Activated T-cell treated with anti-CD3 and anti-CD28 coated beads, Interleukin-2, amount 50 U/mL, for 72 hours (primary cell): ENCODE data around the gene PRDM2. TPM values are rescaled to one million over a fixed set of nuclear protein-coding genes. Genes with fewer than 3 reads are reported as not detected.
A peak's percentile ranks its signal among the peaks of the same experiment; 100 is the strongest.

ENCODE experiments used
- ATAC-seq, 2 donors: fragments of 150-1000 bp; cut with Tn5 transposase; replicated peaks in 1 of 2; 2 replicates each; pipeline ENCODE4 v1.10.0; 2021; ENCODE audit warnings: moderate library complexity in 2 of 2, mild to moderate bottlenecking in 1 of 2
- DNase-seq, 2 donors: peaks; one replicate each; pipeline ENCODE4 v3.0.0; 2021 to 2022; ENCODE audit warnings: mixed read lengths in 1 of 2
- H3K27ac Mint-ChIP-seq: one replicate; pipeline ENCODE4 v1.8.0; 2022; ENCODE audit warnings: mild to moderate bottlenecking, moderate library complexity, mixed read lengths
- H3K27me3 Mint-ChIP-seq: one replicate; pipeline ENCODE4 v1.8.0; 2022; ENCODE audit warnings: low read depth, mixed read lengths
- H3K36me3 Mint-ChIP-seq, 2 donors: one replicate each; pipeline ENCODE4 v1.8.0; 2022; ENCODE audit warnings: mixed read lengths in 2 of 2, mild to moderate bottlenecking in 1 of 2; ENCODE audit not compliant: insufficient read depth in 2 of 2
- H3K4me1 Mint-ChIP-seq: one replicate; pipeline ENCODE4 v1.8.0; 2022; ENCODE audit warnings: low read depth, mixed read lengths
- H3K4me3 Mint-ChIP-seq, 2 donors: one replicate each; pipeline ENCODE4 v1.8.0; 2022; ENCODE audit warnings: mild to moderate bottlenecking in 2 of 2, mixed read lengths in 2 of 2, moderate library complexity in 2 of 2
- H3K9me3 Mint-ChIP-seq, 2 donors: one replicate each; pipeline ENCODE4 v1.8.0; 2022; ENCODE audit warnings: mixed read lengths in 2 of 2
- total RNA-seq, 2 donors: library from RNA; stranded (reverse); gene quantifications; one replicate each; pipeline ENCODE4 v1.2.3, GENCODE V29; 2022

PRDM2 gene
- total RNA-seq, 2 donors from 2014 or later: 61.9 to 65.8 TPM

DNA sequence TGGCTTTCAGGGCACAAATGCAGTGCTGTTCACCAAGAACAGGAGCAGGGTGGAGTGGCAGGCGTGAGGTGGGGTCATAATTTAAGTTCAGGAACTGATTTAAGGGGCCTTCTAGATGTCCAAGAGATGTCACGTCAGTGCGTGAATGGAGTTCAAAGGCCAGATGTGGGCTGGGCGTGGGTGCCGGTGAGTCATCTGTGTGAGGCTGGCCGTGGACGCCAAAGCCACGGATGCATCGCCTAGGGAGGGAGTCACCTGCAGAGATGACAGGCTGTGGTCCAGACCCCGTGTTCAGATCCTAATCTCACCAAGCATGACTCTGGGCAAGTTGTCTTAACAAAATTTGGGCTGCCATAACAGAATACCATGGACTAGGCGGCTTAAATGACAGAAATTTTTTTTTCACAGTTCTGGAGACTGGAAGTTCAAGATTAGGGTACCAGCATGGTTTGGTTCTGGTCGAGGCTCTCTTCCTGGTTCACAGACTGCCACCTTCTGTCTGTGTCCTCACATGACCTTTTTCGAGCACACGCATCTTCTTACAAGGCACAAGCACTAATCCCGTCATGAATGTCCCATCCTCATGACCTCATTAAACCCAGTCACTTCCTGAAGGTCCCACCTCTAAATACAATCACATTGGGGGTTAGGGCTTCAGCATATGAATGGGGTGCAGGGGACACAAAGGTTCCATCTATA, 109.6 kb downstream of the PRDM2 start:
- DNase-seq (peak; percentile 51 to 53), ATAC-seq (peak; percentile 60 to 84)
- H3K36me3 Mint-ChIP-seq: no peaks in the 10 kb centered on the region
- H3K27ac Mint-ChIP-seq: no peak overlapping the region
- no peaks in the 10 kb centered on the region for H3K27me3 Mint-ChIP-seq
- no peak overlapping the region for H3K4me3 Mint-ChIP-seq
- H3K4me1 Mint-ChIP-seq: peaks cover 8% of the 10 kb centered on the region
- H3K9me3 Mint-ChIP-seq: no peaks in the 10 kb centered on the region

DNA sequence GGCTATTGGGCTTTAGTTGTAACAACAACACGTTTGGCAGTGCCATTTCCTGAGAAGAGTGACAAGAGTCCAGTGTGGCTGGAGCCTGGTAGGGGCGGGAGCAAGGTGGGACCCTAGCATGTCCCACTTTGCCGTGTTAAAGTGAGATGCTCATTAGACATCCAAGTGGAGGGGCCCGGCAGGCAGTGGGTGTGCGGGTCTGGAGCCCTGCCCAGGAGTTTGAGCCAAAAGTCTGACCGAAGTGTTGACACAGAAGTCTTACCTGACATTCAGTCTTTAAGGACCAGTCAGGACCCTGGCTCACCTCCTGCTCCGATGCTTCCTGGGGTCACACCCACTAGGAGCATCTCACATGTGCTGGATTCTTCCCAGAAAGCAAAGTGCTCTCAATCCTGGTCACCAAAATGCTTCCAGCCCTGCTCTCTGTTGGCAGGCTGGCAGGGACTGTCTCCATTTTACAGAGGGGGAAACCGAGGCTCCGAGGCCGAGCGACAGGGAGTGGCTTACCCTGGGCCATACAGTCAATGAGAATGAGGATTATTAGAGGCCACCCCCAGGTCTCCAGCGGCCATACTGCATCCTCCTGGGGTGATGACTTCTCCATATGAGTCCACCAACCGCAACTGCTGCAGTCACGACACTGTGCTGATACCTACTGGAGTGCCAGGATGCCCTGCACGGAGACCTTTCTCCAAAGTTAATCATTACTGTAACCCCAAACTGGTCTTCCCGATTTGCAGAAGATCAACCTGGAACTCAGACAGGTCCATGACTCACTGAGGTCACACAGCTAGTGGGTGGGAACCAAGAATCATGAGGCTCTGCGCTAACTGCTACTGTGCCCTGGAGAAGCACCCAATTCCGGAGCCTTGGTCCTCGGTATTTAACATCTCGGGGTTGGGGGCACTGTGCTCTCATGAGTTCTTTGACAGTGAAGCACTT, 112.7 kb downstream of the PRDM2 start:
- ATAC-seq: no peak
- no peak for DNase-seq
- H3K36me3 Mint-ChIP-seq: no peaks in the 10 kb centered on the region
- no peaks in the 10 kb centered on the region for H3K9me3 Mint-ChIP-seq
- H3K4me3 Mint-ChIP-seq: no peak overlapping the region
- no peak overlapping the region for H3K27ac Mint-ChIP-seq
- H3K27me3 Mint-ChIP-seq: no peaks in the 10 kb centered on the region
- H3K4me1 Mint-ChIP-seq: peaks cover 8% of the 10 kb centered on the region

- H3K4me1 Mint-ChIP-seq: peaks cover 8% of the 10 kb centered on the region
Measured at GRCh38 chr1:13813398-13814012, 113.5 kb downstream of the PRDM2 start.

GRCh38 chr1:13814131-13814530, 114.1 kb downstream of the PRDM2 start:
- Mint-ChIP-seq H3K4me3 (no peak overlapping the region), H3K27me3 (no peaks in the 10 kb centered on the region), H3K9me3 (no peaks in the 10 kb centered on the region), H3K36me3 (no peaks in the 10 kb centered on the region), H3K4me1 (peaks cover 2% of the 10 kb centered on the region), H3K27ac (no peak overlapping the region)
- no peak for ATAC-seq
- DNase-seq: no peak

More at GRCh38 chr1:13813398-13814012, 113.5 kb downstream of the PRDM2 start:
- Mint-ChIP-seq H3K27me3 (no peaks in the 10 kb centered on the region), H3K27ac (no peak overlapping the region), H3K36me3 (no peaks in the 10 kb centered on the region), H3K4me3 (no peak overlapping the region), H3K9me3 (no peaks in the 10 kb centered on the region)
- DNase-seq: peak; percentile 57 to 72
- peak; percentile 30 to 35 for ATAC-seq

- H3K4me1 Mint-ChIP-seq: no peaks in the 10 kb centered on the region
- no peaks in the 10 kb centered on the region for H3K9me3 Mint-ChIP-seq
- no peaks in the 10 kb centered on the region for H3K36me3 Mint-ChIP-seq
- H3K4me3 Mint-ChIP-seq: no peak overlapping the region
- H3K27ac Mint-ChIP-seq: no peak overlapping the region
- no peak for DNase-seq
- no peaks in the 10 kb centered on the region for H3K27me3 Mint-ChIP-seq
- ATAC-seq: no peak
Measured at GRCh38 chr1:13816016-13816760, 116.2 kb downstream of the PRDM2 start.

- no peaks in the 10 kb centered on the region for H3K36me3 Mint-ChIP-seq
- no peak for DNase-seq
- H3K27me3 Mint-ChIP-seq: no peaks in the 10 kb centered on the region
- H3K9me3 Mint-ChIP-seq: no peaks in the 10 kb centered on the region
- H3K4me3 Mint-ChIP-seq: no peak overlapping the region
- no peaks in the 10 kb centered on the region for H3K4me1 Mint-ChIP-seq
- no peak overlapping the region for H3K27ac Mint-ChIP-seq
- ATAC-seq: no peak
Measured at GRCh38 chr1:13817906-13818305, 117.9 kb downstream of the PRDM2 start.

GRCh38 chr1:13818926-13819325, 118.9 kb downstream of the PRDM2 start:
- Mint-ChIP-seq H3K9me3 (no peaks in the 10 kb centered on the region), H3K27ac (no peak overlapping the region), H3K27me3 (no peaks in the 10 kb centered on the region), H3K36me3 (no peaks in the 10 kb centered on the region), H3K4me3 (no peak overlapping the region), H3K4me1 (no peaks in the 10 kb centered on the region)
- no peak for ATAC-seq
- DNase-seq: no peak

DNA sequence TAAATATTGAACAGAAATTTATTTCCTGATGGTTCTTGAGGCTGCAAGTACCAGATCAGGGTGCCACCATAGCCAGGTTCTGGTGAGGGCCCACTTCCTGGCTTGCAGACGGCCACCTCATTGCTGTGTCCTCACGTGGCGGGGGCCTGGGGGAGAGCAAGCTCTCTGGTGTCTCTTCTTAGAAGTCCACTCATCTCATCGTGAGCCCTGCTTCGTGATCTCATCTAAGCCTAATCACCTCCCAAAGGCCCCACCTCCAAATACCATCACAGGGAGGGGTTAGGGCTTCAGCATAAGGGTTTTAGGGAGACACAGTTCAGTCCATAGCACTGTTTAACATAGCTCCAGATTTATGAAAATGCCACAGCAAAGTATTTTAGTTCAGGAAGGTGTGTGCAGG, 119.7 kb downstream of the PRDM2 start:
- Mint-ChIP-seq H3K4me3 (no peak overlapping the region), H3K9me3 (no peaks in the 10 kb centered on the region), H3K36me3 (no peaks in the 10 kb centered on the region), H3K27me3 (no peaks in the 10 kb centered on the region), H3K4me1 (no peaks in the 10 kb centered on the region), H3K27ac (no peak overlapping the region)
- DNase-seq: no peak
- no peak for ATAC-seq

DNA sequence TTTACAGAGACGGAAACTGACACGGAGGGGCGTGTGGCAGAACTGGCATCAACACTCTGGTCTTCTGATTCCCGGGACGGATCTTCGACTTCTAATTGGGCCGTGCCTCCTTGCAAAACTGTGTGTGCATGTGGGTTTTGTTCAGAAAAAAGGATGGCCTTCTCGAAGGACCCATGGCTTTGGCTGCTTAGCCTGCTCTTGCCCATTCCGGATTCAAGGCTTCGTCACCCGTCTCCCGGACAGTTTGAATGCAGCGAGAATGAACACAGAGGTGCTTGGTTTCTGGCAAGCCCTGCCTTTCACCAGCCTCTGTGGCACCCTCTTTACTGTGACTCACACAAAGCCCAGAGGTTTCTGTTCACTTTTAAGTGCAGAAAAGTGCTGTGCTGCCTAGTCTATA, 120.1 kb downstream of the PRDM2 start:
- H3K27ac Mint-ChIP-seq: no peak overlapping the region
- H3K36me3 Mint-ChIP-seq: no peaks in the 10 kb centered on the region

GRCh38 chr1:13820456-13820855, 120.5 kb downstream of the PRDM2 start:
- Mint-ChIP-seq H3K4me3 (no peak overlapping the region), H3K27ac (no peak overlapping the region), H3K4me1 (no peaks in the 10 kb centered on the region), H3K36me3 (no peaks in the 10 kb centered on the region), H3K9me3 (no peaks in the 10 kb centered on the region), H3K27me3 (no peaks in the 10 kb centered on the region)
- ATAC-seq (no peak), DNase-seq (no peak)

More for the DNA sequence above, 120.1 kb downstream of the PRDM2 start:
- H3K9me3 Mint-ChIP-seq: no peaks in the 10 kb centered on the region
- no peak overlapping the region for H3K4me3 Mint-ChIP-seq
- H3K4me1 Mint-ChIP-seq: no peaks in the 10 kb centered on the region
- no peak for ATAC-seq
- no peak for DNase-seq
- H3K27me3 Mint-ChIP-seq: no peaks in the 10 kb centered on the region

DNA sequence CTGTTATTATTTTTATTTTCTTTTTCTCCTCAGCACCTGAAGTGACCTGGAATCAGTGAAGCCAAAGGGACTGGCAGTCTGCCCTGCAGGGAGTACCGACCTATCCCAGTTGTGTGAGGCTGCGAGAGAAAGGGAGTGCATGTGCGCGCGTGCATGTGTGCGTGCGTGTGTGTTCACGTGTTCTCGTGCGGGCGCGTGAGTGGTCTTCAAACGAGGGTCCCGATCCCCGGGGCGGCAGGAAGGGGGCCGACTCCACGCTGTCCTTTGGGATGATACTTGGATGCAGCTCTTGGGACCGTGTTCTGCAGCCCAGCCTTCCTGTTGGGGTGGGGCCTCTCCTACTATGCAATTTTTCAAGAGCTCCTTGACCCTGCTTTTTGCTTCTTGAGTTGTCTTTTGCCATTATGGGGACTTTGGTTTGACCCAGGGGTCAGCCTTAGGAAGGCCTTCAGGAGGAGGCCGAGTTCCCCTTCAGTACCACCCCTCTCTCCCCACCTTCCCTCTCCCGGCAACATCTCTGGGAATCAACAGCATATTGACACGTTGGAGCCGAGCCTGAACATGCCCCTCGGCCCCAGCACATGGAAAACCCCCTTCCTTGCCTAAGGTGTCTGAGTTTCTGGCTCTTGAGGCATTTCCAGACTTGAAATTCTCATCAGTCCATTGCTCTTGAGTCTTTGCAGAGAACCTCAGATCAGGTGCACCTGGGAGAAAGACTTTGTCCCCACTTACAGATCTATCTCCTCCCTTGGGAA, 123.3 kb downstream of the PRDM2 start:
- ATAC-seq (no peak), DNase-seq (no peak)
- Mint-ChIP-seq H3K9me3 (no peaks in the 10 kb centered on the region), H3K4me1 (no peaks in the 10 kb centered on the region), H3K4me3 (no peak overlapping the region), H3K27ac (no peak overlapping the region), H3K36me3 (no peaks in the 10 kb centered on the region), H3K27me3 (no peaks in the 10 kb centered on the region)

- H3K9me3 Mint-ChIP-seq: no peaks in the 10 kb centered on the region
- no peaks in the 10 kb centered on the region for H3K27me3 Mint-ChIP-seq
- no peak overlapping the region for H3K27ac Mint-ChIP-seq
- no peaks in the 10 kb centered on the region for H3K4me1 Mint-ChIP-seq
- no peak overlapping the region for H3K4me3 Mint-ChIP-seq
- DNase-seq (no peak), ATAC-seq (no peak)
- no peaks in the 10 kb centered on the region for H3K36me3 Mint-ChIP-seq
Measured at GRCh38 chr1:13823936-13824335, 123.9 kb downstream of the PRDM2 start.
